GM13977 (cell line): ENCODE measurements around the gene HBB.

Source experiments
- DNase-seq: peaks from one replicate; pipeline ENCODE4 v3.0.0; 2012; ENCODE audit warnings: low spot score
- CTCF ChIP-seq: IDR thresholded peaks from 2 replicates; pipeline ENCODE4 v1.5.1; 2012; ENCODE audit warnings: mild to moderate bottlenecking, control low read depth; ENCODE audit not compliant: insufficient read depth; ENCODE audit errors: extremely low read depth, missing control alignments
- in situ Hi-C: fragments of 300-500 bp; cut with MboI; formaldehyde crosslinking; loops from one replicate; pipeline ENCODE4 v1.12.0; 2022; ENCODE audit warnings: low sequenced_read_pairs, low pct_unique_long_range_greater_than_20kb, mixed read lengths, inconsistent platforms; ENCODE audit not compliant: unreplicated experiment

HBB gene

DNA sequence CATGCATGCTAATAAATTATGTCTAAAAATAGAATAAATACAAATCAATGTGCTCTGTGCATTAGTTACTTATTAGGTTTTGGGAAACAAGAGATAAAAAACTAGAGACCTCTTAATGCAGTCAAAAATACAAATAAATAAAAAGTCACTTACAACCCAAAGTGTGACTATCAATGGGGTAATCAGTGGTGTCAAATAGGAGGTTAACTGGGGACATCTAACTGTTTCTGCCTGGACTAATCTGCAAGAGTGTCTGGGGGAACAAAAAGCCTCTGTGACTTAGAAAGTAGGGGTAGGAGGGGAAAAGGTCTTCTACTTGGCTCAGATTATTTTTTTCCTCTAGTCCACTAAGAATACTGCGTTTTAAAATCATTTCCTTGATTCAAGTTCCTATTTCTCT, 810 bp upstream of the HBB start:
- no peak for DNase-seq
- in situ Hi-C loops: no loop called here
- TF ChIP-seq CTCF: no peak

- no peak for TF ChIP-seq CTCF
- in situ Hi-C loops: no loop called here
- no peak for DNase-seq
These were observed 1.4 kb downstream of the HBB start for GRCh38 chr11:5225480-5225871.

- no peak for TF ChIP-seq CTCF
- no peak for DNase-seq
- in situ Hi-C loops: no loop called here
These were observed 2.1 kb downstream of the HBB start for GRCh38 chr11:5224538-5225479.

GRCh38 chr11:5223686-5224085, 3.2 kb downstream of the HBB start:
- no peak for DNase-seq
- no peak for TF ChIP-seq CTCF
- in situ Hi-C loops: no loop called here

- no peak for DNase-seq
- in situ Hi-C loops: no loop called here
- TF ChIP-seq CTCF: no peak
These were observed 3.7 kb downstream of the HBB start for GRCh38 chr11:5223146-5223545.

- no peak for DNase-seq
- in situ Hi-C loops: no loop called here
- TF ChIP-seq CTCF: no peak
These were observed 16.4 kb downstream of the HBB start for GRCh38 chr11:5210376-5210885.
